Esophagus muscularis mucosa (tissue), 4 donors: ENCODE data around the gene SLC6A8. TPM values are rescaled to one million over a fixed set of nuclear protein-coding genes. Genes with fewer than 3 reads are reported as not detected.
A peak's percentile ranks its signal among the peaks of the same experiment; 100 is the strongest.

Experiments
- DNase-seq: peaks from one replicate; pipeline ENCODE4 v3.0.0-alpha.2; 2017; ENCODE audit errors: extremely low spot score
- H3K27ac ChIP-seq, 4 donors: fragments of 200-600 bp; sonication (generic); replicated peaks in 1 of 4; 1 replicate in 3 of 4; 2 replicates in 1 of 4; pipeline ENCODE4 v1.5.1; 2016 to 2019; ENCODE audit warnings: mild to moderate bottlenecking in 1 of 4
- H3K27me3 ChIP-seq, 4 donors: fragments of 200-600 bp; sonication (generic); one replicate each; pipeline versions ENCODE4 v1.5.1 to v1.6.0; 2016 to 2019
- H3K36me3 ChIP-seq, 4 donors: fragments of 200-600 bp; sonication (generic); one replicate each; pipeline ENCODE4 v1.5.1; 2016 to 2019
- H3K4me1 ChIP-seq, 4 donors: fragments of 200-600 bp; sonication (generic); one replicate each; pipeline ENCODE4 v1.5.1; 2016 to 2019
- H3K4me3 ChIP-seq, 4 donors: fragments of 200-600 bp; sonication (generic); 1 replicate in 2 of 4; 2 replicates in 2 of 4; pipeline ENCODE4 v1.5.1; 2016 to 2019; ENCODE audit warnings: mild to moderate bottlenecking in 4 of 4, moderate library complexity in 1 of 4
- H3K9me3 ChIP-seq, 4 donors: fragments of 200-600 bp; sonication (generic); 1 replicate in 3 of 4; 2 replicates in 1 of 4; pipeline ENCODE4 v1.5.1; 2016 to 2019
- EP300 ChIP-seq: sonication (generic); formaldehyde crosslinking; IDR thresholded peaks from one replicate; pipeline ENCODE4 v1.6.1; 2017; ENCODE audit warnings: antibody characterized with exemption
- POLR2A ChIP-seq: fragments of 450-650 bp; IDR thresholded peaks from one replicate; pipeline ENCODE4 v1.6.1; 2017; ENCODE audit warnings: antibody characterized with exemption, moderate library complexity, mild to moderate bottlenecking, low read depth
- POLR2AphosphoS5 ChIP-seq, 2 donors: sonication (generic); formaldehyde crosslinking; IDR thresholded peaks; one replicate each; pipeline ENCODE4 v1.6.1; 2017; ENCODE audit warnings: antibody characterized with exemption in 2 of 2
- WGBS: methylation state at CpG from one replicate; pipeline ENCODE4 v1.1.5; 2018; 5-methylcytosine and 5-hydroxymethylcytosine counted together
- intact Hi-C: fragments of 100-400 bp; cut with DNase I; formaldehyde crosslinking; loops from one replicate; pipeline ENCODE4 v1.15.1; 2023
- total RNA-seq, 4 donors: library from RNA; depleted of rRNA; stranded (reverse); fragments of >200 nt; gene quantifications; one replicate each; pipeline versions ENCODE4 v1.1.0 to v1.2.1, GENCODE V29; 2016
- TF ChIP-seq, protein P1 (sequence below), 3 experiments: fragments of 200-600 bp in 2 of 3; fragments of 450-650 bp in 1 of 3; sonication (generic) in 2 of 3; IDR thresholded peaks; one replicate each; pipeline ENCODE4 v1.5.1; 2017 to 2019; ENCODE audit warnings: antibody characterized with exemption in 3 of 3, mild to moderate bottlenecking in 2 of 3, moderate library complexity in 1 of 3

Gene SLC6A8
- total RNA-seq, 4 donors from 2014 or later, result 41.7 to 62.3 (median 45.6) TPM

DNA sequence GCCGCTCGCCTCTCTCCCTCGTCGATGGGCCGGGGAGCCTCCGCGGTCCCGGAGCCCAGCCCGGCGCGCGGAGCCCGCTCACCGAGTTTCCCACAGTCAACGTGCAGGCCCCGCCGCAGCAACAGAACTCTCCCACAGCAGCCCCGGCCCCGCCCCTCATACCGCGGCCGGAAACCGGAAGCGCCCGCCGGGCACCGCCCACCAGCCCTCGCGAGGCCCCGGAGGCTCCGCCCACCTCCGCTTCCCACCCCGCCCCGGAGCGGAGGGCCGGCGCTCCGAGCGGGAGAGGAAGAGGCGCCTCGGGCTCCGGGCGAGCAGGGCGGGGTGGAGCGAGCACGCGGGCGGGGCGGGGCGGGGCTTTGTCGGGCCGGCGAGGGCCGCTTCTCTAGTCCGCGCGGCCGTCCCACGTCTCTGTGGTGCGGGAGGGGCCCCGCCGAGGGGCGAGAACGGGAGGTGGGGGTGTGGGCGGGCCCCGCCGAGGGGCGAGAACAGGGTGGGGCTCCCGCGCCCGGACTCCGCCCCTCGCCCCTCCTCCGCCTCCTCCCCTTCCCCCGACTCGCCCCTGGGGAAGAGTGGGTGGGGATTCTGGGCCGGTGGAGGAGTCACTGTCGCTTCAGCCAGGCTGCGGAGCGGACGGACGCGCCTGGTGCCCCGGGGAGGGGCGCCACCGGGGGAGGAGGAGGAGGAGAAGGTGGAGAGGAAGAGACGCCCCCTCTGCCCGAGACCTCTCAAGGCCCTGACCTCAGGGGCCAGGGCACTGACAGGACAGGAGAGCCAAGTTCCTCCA lies 36.7 kb downstream of the SLC6A8 start, which contains the start of the genes ABCD1 and BCAP31:
Gene ABCD1 (plus strand): TSS at position 605 of the 787 bp plus-strand sequence. CDS start 411 bp downstream, outside the sequence.
Gene BCAP31 (minus strand): TSS at position 136 of the 787 bp plus-strand sequence. CDS start 1,143 bp downstream, outside the sequence.
- Histone ChIP-seq H3K36me3 (peaks cover under 1 to 20% (median 15%) of the 10 kb centered on the region in 4 donors), H3K27me3 (no peaks in the 10 kb centered on the region), H3K4me3 (peak within 1 kb of the TSS; percentile 67 to 78 (median 72)), H3K27ac (peak within 1 kb of the TSS; percentile 84 to 92 (median 88)), H3K4me1 (peaks cover 42 to 61% (median 59%) of the 10 kb centered on the region in 4 donors), H3K9me3 (no peaks in the 10 kb centered on the region)
- TF ChIP-seq, protein P1, sequence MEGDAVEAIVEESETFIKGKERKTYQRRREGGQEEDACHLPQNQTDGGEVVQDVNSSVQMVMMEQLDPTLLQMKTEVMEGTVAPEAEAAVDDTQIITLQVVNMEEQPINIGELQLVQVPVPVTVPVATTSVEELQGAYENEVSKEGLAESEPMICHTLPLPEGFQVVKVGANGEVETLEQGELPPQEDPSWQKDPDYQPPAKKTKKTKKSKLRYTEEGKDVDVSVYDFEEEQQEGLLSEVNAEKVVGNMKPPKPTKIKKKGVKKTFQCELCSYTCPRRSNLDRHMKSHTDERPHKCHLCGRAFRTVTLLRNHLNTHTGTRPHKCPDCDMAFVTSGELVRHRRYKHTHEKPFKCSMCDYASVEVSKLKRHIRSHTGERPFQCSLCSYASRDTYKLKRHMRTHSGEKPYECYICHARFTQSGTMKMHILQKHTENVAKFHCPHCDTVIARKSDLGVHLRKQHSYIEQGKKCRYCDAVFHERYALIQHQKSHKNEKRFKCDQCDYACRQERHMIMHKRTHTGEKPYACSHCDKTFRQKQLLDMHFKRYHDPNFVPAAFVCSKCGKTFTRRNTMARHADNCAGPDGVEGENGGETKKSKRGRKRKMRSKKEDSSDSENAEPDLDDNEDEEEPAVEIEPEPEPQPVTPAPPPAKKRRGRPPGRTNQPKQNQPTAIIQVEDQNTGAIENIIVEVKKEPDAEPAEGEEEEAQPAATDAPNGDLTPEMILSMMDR (IDR thresholded peaks at IDR 0.05), result no peak
- peak; percentile 75 for TF ChIP-seq POLR2A
- TF ChIP-seq POLR2AphosphoS5 (IDR thresholded peaks at IDR 0.05), result peak; percentile 74 to 93
- TF ChIP-seq EP300, result no peak
- WGBS, result 38% methylated on average over 33 of the region's 88 CpGs
- peak; percentile 94 for DNase-seq
- intact Hi-C loops, result no loop called here

DNA sequence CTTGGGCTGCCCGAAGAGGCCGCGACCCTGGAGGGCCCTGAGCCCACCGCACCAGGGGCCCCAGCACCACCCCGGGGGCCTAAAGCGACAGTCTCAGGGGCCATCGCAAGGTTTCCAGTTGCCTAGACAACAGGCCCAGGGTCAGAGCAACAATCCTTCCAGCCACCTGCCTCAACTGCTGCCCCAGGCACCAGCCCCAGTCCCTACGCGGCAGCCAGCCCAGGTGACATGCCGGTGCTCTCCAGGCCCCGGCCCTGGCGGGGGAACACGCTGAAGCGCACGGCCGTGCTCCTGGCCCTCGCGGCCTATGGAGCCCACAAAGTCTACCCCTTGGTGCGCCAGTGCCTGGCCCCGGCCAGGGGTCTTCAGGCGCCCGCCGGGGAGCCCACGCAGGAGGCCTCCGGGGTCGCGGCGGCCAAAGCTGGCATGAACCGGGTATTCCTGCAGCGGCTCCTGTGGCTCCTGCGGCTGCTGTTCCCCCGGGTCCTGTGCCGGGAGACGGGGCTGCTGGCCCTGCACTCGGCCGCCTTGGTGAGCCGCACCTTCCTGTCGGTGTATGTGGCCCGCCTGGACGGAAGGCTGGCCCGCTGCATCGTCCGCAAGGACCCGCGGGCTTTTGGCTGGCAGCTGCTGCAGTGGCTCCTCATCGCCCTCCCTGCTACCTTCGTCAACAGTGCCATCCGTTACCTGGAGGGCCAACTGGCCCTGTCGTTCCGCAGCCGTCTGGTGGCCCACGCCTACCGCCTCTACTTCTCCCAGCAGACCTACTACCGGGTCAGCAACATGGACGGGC lies 37.5 kb downstream of the SLC6A8 start:
- Histone ChIP-seq H3K36me3 (peaks cover 0 to 20% (median 9%) of the 10 kb centered on the region in 4 donors), H3K27me3 (no peaks in the 10 kb centered on the region), H3K4me3 (peak overlapping the region; percentile 67 to 78 (median 72)), H3K27ac (peak overlapping the region; percentile 84 to 92 (median 88)), H3K9me3 (no peaks in the 10 kb centered on the region), H3K4me1 (peaks cover 42 to 61% (median 59%) of the 10 kb centered on the region in 4 donors)
- intact Hi-C loops, result no loop called here
- DNase-seq, result no peak
- TF ChIP-seq, protein P1 (IDR thresholded peaks at IDR 0.05), result no peak
- no peak for TF ChIP-seq EP300
- no peak for TF ChIP-seq POLR2A
- WGBS, result 84% methylated on average over 12 of the region's 55 CpGs

DNA sequence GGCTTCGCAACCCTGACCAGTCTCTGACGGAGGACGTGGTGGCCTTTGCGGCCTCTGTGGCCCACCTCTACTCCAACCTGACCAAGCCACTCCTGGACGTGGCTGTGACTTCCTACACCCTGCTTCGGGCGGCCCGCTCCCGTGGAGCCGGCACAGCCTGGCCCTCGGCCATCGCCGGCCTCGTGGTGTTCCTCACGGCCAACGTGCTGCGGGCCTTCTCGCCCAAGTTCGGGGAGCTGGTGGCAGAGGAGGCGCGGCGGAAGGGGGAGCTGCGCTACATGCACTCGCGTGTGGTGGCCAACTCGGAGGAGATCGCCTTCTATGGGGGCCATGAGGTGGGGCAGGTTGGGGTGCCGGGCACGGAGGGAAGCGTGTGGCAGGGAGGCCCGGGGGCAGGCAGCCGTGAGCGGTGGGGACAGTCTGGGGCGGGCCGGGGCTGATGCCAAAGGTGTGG lies 38.1 kb downstream of the SLC6A8 start:
- WGBS, result 84% methylated on average over 16 of the region's 35 CpGs
- no peaks in the 10 kb centered on the region for H3K27me3 ChIP-seq
- peaks cover 0 to 16% (median 3%) of the 10 kb centered on the region in 4 donors for H3K36me3 ChIP-seq
- peaks cover 42 to 61% (median 59%) of the 10 kb centered on the region in 4 donors for H3K4me1 ChIP-seq
- TF ChIP-seq, protein P1 (IDR thresholded peaks at IDR 0.05), result no peak
- TF ChIP-seq POLR2A (no peak), EP300 (no peak), POLR2AphosphoS5 (IDR thresholded peaks at IDR 0.05) (no peak)
- intact Hi-C loops, result no loop called here
- peak overlapping the region; percentile 84 to 92 (median 88) for H3K27ac ChIP-seq
- no peaks in the 10 kb centered on the region for H3K9me3 ChIP-seq
- H3K4me3 ChIP-seq, result peak overlapping the region; percentile 38 to 78 (median 70)
- no peak for DNase-seq

DNA sequence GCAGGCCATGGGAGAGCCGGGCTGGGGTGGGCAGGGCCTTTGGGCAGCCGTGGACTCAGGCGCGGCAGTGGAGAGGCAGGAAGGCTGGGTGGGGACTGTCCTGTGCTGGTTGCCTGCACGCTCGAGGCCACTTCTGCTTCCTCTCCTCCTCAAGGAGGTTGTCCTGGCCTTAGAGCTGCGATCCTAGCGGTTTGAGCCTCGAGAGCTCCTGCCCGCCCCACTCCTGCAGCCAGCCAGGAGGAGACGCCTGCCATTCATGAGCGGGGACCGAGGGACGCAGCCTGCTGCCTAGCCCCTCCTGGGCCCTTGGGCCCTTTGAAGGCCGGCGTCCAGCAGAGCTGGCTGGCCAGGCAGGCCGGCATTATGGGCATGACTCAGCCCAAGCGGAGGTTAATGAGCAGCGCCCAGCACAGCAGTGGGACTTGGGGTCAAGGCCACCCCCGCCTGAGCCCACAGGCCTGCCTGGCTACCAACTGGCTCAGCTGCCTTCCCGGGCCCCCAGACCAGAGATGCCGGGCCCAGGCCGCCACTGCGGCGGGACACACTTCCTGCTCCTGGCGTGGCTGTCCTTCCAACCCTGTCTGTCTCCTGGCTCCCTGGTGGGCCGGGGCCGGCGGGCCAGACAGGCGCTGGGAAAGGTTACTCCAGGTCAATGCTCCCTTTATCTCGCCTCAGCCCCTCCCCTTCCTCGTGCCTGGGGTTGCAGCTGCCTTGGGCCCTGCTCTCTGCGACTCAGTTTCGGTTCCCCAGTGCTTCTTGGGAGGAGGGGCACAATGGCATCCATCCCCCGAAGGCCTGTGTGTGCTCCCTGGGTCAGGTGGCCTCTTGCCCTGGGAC lies 38.8 kb downstream of the SLC6A8 start:
- intact Hi-C loops, result no loop called here
- H3K4me1 ChIP-seq, result peaks cover 42 to 61% (median 59%) of the 10 kb centered on the region in 4 donors

More for the DNA sequence above, 38.8 kb downstream of the SLC6A8 start:
- TF ChIP-seq, protein P1 (IDR thresholded peaks at IDR 0.05), result no peak
- TF ChIP-seq POLR2A (no peak), POLR2AphosphoS5 (IDR thresholded peaks at IDR 0.05) (no peak), EP300 (no peak)
- DNase-seq, result peak; percentile 92
- no peaks in the 10 kb centered on the region for H3K9me3 ChIP-seq
- peaks cover 0 to 14% (median 2%) of the 10 kb centered on the region in 4 donors for H3K36me3 ChIP-seq
- no peaks in the 10 kb centered on the region for H3K27me3 ChIP-seq
- whole genome bisulfite sequencing, result 47% methylated on average over 24 of the region's 35 CpGs
- peak overlapping the region; percentile 84 to 92 (median 88) for H3K27ac ChIP-seq
- peak overlapping the region; percentile 38 to 78 (median 70) for H3K4me3 ChIP-seq
